ENCODE measurements around the gene HDGFL2. TPM values are rescaled to one million over a fixed set of nuclear protein-coding genes. Genes with fewer than 3 reads are reported as not detected.

HDGFL2 gene
- total and polyA plus RNA-seq, 10 of the 15 experiments (the other 5 are each of a cell fraction or from before 2014, with no cell fraction given): 0.16 to 56.9 (median 25.3) TPM

DNA sequence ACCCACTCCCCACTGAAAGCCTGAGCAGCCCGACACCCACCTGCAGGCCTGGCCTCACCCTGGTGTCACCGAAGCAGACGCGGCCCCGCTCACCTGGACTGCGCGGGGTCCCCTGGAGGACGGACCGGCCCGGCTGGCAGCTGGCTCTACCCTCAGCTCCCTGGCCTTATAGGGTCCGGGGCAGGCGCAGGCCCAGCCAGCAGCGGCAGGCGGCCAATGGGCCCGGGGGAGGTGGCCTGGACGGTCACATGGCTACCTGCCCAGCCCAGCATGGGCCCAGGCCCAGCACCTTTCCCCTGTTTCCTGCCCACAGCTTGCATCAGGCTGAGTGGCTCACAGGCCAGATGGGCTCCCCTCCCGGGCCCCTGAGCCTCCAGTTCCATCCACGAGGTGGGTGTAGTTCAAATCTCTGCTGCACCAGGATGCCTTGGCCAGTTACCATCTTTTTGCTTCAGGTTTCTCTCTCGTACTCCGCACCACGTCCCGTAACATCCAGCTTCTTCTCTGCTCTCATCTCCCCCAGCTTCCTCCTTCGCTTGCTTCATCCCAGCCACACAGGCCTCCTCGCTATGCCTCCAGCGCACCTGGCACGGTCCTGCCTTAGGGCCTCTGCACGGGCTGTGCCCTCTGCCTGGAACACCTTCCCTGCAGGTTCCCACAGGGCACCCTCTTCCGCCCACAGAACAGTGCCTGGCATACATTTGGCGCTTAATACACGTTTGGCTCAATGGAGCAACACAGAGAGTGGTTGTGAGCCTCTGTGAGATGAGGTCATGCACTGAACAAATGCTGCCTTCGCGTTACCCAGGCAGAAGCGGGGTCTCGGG lies 46.5 kb downstream of the HDGFL2 start, which contains the start of gene PLIN4:
PLIN4 (minus strand) TSS at position 142 of the 827 bp plus-strand sequence. CDS start 214 bp downstream, outside the sequence.
- Histone ChIP-seq H3K4me1 (ENCODE audit: control insufficient read depth, insufficient read depth, low read length) (no peaks in the 10 kb centered on the region), H3K27me3 (replicated peaks in 1 of 2; ENCODE audit: control insufficient read depth in 2 of 2, insufficient read depth in 2 of 2, low read length in 1 of 2) (no peaks in the 10 kb centered on the region), H4K20me1 (ENCODE audit: control insufficient read depth, insufficient read depth) (no peaks in the 10 kb centered on the region), H3K4me2 (ENCODE audit: control insufficient read depth, insufficient read depth) (no peak within 1 kb of the TSS), H2AFZ (ENCODE audit: control insufficient read depth, low read depth, low read length) (no peak within 1 kb of the TSS), H3K4me3 (no peak within 1 kb of the TSS), H3K9ac (ENCODE audit: control insufficient read depth, insufficient read depth, low read length) (no peak within 1 kb of the TSS), H3K36me3 (ENCODE audit: control insufficient read depth in 2 of 2, insufficient read depth in 2 of 2, low read length in 1 of 2) (no peaks in the 10 kb centered on the region), H3K79me2 (ENCODE audit: control insufficient read depth, insufficient read depth, low read length) (no peaks in the 10 kb centered on the region), H3K27ac (ENCODE audit: control insufficient read depth, insufficient read depth) (no peak within 1 kb of the TSS), H3K9me3 (replicated peaks; ENCODE audit: control insufficient read depth, insufficient read depth, low read length) (no peaks in the 10 kb centered on the region)
- TF ChIP-seq STAT3 (IDR thresholded peaks at IDR 0.05; ENCODE audit: low read depth, low read length) (no peak), NFIC (IDR thresholded peaks at IDR 0.05; ENCODE audit: low read depth, low read length) (no peak), WRNIP1 (IDR thresholded peaks at IDR 0.05; ENCODE audit: borderline replicate concordance, low read depth, low read length) (no peak), USF2 (IDR thresholded peaks at IDR 0.05; ENCODE audit: borderline replicate concordance, low read depth, low read length) (no peak)
- intact Hi-C loops (cut with micrococcal nuclease; ENCODE audit: unreplicated experiment) (no loop called here), in situ Hi-C loops (cut with MboI) (no loop called here)
- BruUV-seq (replicated peaks): no TSS peak
- ChIA-PET SMC1A (ENCODE audit: uncharacterized antibody, unreplicated experiment) (no interaction called here), POLR2A (interaction anchor here (0.6 kb wide), 1 partner anchor 259 kb away, joined by 5 read pairs; no protein-coding TSS in a partner anchor), CTCF (no interaction called here), RAD21 (ENCODE audit: unreplicated experiment) (interaction anchor here (0.6 kb wide), 1 partner anchor 277 kb away, joined by 3 read pairs; no protein-coding TSS in a partner anchor)
- no peak for DNase-seq (ENCODE audit: low read depth, low spot score)
- WGBS (ENCODE audit: insufficient coverage, insufficient replicate concordance, low lambda C conversion rate, missing lambda C conversion rate): 56% methylated on average over 34 of the region's 34 CpGs
- no peak for FAIRE-seq
- ATAC-seq: no peak

- ChIA-PET SMC1A (ENCODE audit: uncharacterized antibody, unreplicated experiment) (no interaction called here), POLR2A (no interaction called here), RAD21 (ENCODE audit: unreplicated experiment) (no interaction called here), CTCF (no interaction called here)
- H3K27ac ChIP-seq (ENCODE audit: control insufficient read depth, insufficient read depth): no peak overlapping the region
- H3K4me3 ChIP-seq: no peak overlapping the region
- FAIRE-seq (no peak), ATAC-seq (no peak), DNase-seq (ENCODE audit: low read depth, low spot score) (no peak)
- H2AFZ ChIP-seq (ENCODE audit: control insufficient read depth, low read depth, low read length): no peak overlapping the region
- no peak overlapping the region for H3K4me2 ChIP-seq (ENCODE audit: control insufficient read depth, insufficient read depth)
- BruUV-seq (replicated peaks): no TSS peak
- H3K4me1 ChIP-seq (ENCODE audit: control insufficient read depth, insufficient read depth, low read length): no peaks in the 10 kb centered on the region
- 27% methylated on average over 6 of the region's 6 CpGs for WGBS (ENCODE audit: insufficient coverage, insufficient replicate concordance, low lambda C conversion rate, missing lambda C conversion rate)
- intact Hi-C loops (cut with micrococcal nuclease; ENCODE audit: unreplicated experiment): no loop called here
- no peaks in the 10 kb centered on the region for H3K27me3 ChIP-seq (replicated peaks in 1 of 2; ENCODE audit: control insufficient read depth in 2 of 2, insufficient read depth in 2 of 2, low read length in 1 of 2)
- no peak for TF ChIP-seq ZBTB4 (CRISPR knock-in tag; IDR thresholded peaks at IDR 0.05)
- H3K79me2 ChIP-seq (ENCODE audit: control insufficient read depth, insufficient read depth, low read length): no peaks in the 10 kb centered on the region
- H4K20me1 ChIP-seq (ENCODE audit: control insufficient read depth, insufficient read depth): no peaks in the 10 kb centered on the region
- in situ Hi-C loops (cut with MboI): no loop called here
- H3K9ac ChIP-seq (ENCODE audit: control insufficient read depth, insufficient read depth, low read length): no peak overlapping the region
- H3K36me3 ChIP-seq (ENCODE audit: control insufficient read depth in 2 of 2, insufficient read depth in 2 of 2, low read length in 1 of 2): no peaks in the 10 kb centered on the region
- no peaks in the 10 kb centered on the region for H3K9me3 ChIP-seq (replicated peaks; ENCODE audit: control insufficient read depth, insufficient read depth, low read length)
These were observed 47.0 kb downstream of the HDGFL2 start for GRCh38 chr19:4519172-4519496.

Measured in GM12878 (cell line).